Fibroblast of lung (primary cell): ENCODE data around the gene CLDN9. TPM values are rescaled to one million over a fixed set of nuclear protein-coding genes. Genes with fewer than 3 reads are reported as not detected.

ENCODE experiments used
- DNase-seq, 2 donors: peaks; one replicate each; pipeline versions ENCODE4 v3.0.0 to v3.0.0-alpha.2; 2010; ENCODE audit warnings: low read depth in 2 of 2
- H2AFZ ChIP-seq: 2 replicates; pipeline ENCODE4 v1.5.1; 2012; ENCODE audit warnings: low read length, control low read depth, inconsistent platforms
- H3K27ac ChIP-seq: 2 replicates; pipeline ENCODE4 v1.5.1; 2011; ENCODE audit warnings: low read length, control low read depth; ENCODE audit not compliant: insufficient read depth
- H3K27me3 ChIP-seq: 2 replicates; pipeline ENCODE4 v1.5.1; 2011; ENCODE audit warnings: mild to moderate bottlenecking, low read length; ENCODE audit not compliant: control insufficient read depth, insufficient read depth
- H3K36me3 ChIP-seq: 2 replicates; pipeline ENCODE4 v1.5.1; 2011; ENCODE audit warnings: low read length; ENCODE audit not compliant: control insufficient read depth, insufficient read depth
- H3K4me1 ChIP-seq: 2 replicates; pipeline ENCODE4 v1.5.1; 2011; ENCODE audit warnings: low read length; ENCODE audit not compliant: control insufficient read depth, insufficient read depth; ENCODE audit errors: extremely low read depth
- H3K4me2 ChIP-seq: 2 replicates; pipeline ENCODE4 v1.5.1; 2011; ENCODE audit warnings: low read length, control low read depth; ENCODE audit not compliant: insufficient read depth; ENCODE audit errors: extremely low read depth
- H3K4me3 ChIP-seq, 4 experiments: fragments of 200-600 bp in 1 of 4; sonication (generic) in 1 of 4; replicated peaks in 1 of 4; 2 replicates each; pipeline ENCODE4 v1.5.1; 2011 to 2016; ENCODE audit warnings: low read length in 4 of 4, low read depth in 3 of 4, mild to moderate bottlenecking in 3 of 4, control low read depth in 2 of 4, inconsistent platforms in 1 of 4, mixed read lengths in 1 of 4; ENCODE audit not compliant: insufficient read depth in 1 of 4; ENCODE audit errors: control extremely low read depth in 1 of 4
- H3K79me2 ChIP-seq: 2 replicates; pipeline ENCODE4 v1.5.1; 2012; ENCODE audit warnings: mild to moderate bottlenecking, low read length, inconsistent platforms; ENCODE audit not compliant: control insufficient read depth, insufficient read depth
- H3K9ac ChIP-seq: 2 replicates; pipeline ENCODE4 v1.5.1; 2011; ENCODE audit warnings: mild to moderate bottlenecking, low read length, control low read depth; ENCODE audit not compliant: insufficient read depth
- H3K9me3 ChIP-seq: 2 replicates; pipeline ENCODE4 v1.5.1; 2012; ENCODE audit warnings: low read depth, low read length; ENCODE audit not compliant: control insufficient read depth, insufficient read depth
- H4K20me1 ChIP-seq: 2 replicates; pipeline ENCODE4 v1.5.1; 2011; ENCODE audit warnings: low read length; ENCODE audit not compliant: control insufficient read depth, insufficient read depth; ENCODE audit errors: extremely low read depth
- EZH2 ChIP-seq: IDR thresholded peaks from 2 replicates; pipeline ENCODE4 v1.5.1; 2012; ENCODE audit warnings: low read length, control low read depth, mild to moderate bottlenecking; ENCODE audit errors: missing control alignments
- polyA plus RNA-seq, 2 donors: library from polyadenylated mRNA; depleted of rRNA in 1 of 2; stranded (reverse) in 1 of 2; unstranded in 1 of 2; fragments of >200 nt; gene quantifications; 2 replicates each; pipeline ENCODE4 v1.2.1, GENCODE V29; 2011 to 2012; ENCODE audit warnings: missing spikeins in 1 of 2
- total RNA-seq: library from RNA; depleted of rRNA; stranded (reverse); fragments of >200 nt; gene quantifications from 2 replicates; pipeline ENCODE4 v1.2.1, GENCODE V29; 2014
- TF ChIP-seq, protein P1 (sequence below), 2 donors: IDR thresholded peaks in 1 of 2; conservative IDR thresholded peaks in 1 of 2; 1 replicate in 1 of 2; 2 replicates in 1 of 2; pipeline ENCODE4 v1.5.1; 2011 to 2012; ENCODE audit warnings: low read length in 2 of 2, control low read depth in 1 of 2, inconsistent platforms in 1 of 2, low read depth in 1 of 2, mild to moderate bottlenecking in 1 of 2

CLDN9 gene
- total and polyA plus RNA-seq, 2 donors (not counting 1 experiment from before 2014, with no cell fraction given) = not detected

DNA sequence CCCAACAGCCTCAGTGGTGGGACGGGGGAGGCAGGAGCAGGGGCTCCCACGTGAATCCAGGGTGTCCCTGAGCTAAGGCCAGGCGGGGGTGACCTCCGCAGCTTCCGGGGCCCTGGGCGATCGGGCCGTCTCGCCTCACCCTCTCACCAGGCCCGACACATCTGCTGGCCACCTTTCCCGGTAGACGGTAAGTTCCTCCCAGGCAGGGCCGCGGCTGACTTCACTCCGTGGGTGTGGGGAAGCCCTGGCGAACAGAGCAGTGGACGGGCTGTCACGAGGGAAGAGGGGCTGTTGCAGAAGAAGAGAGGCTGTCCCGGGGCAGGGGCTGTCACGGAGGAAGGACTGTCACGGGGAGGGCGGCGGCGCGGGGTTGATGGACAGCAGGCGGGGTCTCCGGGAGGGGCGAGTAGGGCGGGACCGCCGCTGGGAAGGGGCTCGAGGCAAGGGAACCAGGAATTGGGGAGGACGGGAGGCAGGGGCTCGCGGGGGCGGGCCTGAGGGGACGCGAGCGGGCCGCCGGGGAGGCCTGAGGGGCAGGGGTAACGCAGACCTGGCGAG is 33.0 kb upstream of the CLDN9 start:
- peaks cover 8% of the 10 kb centered on the region for H3K4me1 ChIP-seq
- H2AFZ ChIP-seq = peak overlapping the region; percentile 49
- peak overlapping the region; percentile 88 for H3K9ac ChIP-seq
- H3K9me3 ChIP-seq = no peaks in the 10 kb centered on the region
- H3K4me2 ChIP-seq = peak overlapping the region; percentile 91
- H3K27me3 ChIP-seq = no peaks in the 10 kb centered on the region
- TF ChIP-seq EZH2 = no peak
- TF ChIP-seq, protein P1, sequence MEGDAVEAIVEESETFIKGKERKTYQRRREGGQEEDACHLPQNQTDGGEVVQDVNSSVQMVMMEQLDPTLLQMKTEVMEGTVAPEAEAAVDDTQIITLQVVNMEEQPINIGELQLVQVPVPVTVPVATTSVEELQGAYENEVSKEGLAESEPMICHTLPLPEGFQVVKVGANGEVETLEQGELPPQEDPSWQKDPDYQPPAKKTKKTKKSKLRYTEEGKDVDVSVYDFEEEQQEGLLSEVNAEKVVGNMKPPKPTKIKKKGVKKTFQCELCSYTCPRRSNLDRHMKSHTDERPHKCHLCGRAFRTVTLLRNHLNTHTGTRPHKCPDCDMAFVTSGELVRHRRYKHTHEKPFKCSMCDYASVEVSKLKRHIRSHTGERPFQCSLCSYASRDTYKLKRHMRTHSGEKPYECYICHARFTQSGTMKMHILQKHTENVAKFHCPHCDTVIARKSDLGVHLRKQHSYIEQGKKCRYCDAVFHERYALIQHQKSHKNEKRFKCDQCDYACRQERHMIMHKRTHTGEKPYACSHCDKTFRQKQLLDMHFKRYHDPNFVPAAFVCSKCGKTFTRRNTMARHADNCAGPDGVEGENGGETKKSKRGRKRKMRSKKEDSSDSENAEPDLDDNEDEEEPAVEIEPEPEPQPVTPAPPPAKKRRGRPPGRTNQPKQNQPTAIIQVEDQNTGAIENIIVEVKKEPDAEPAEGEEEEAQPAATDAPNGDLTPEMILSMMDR (conservative IDR thresholded peaks at IDR 0.05 in 1 of 2, IDR thresholded peaks at IDR 0.05 in 1 of 2; ENCODE audit: low read depth in 1 of 2, low read length in 2 of 2) = no peak
- peaks cover 5% of the 10 kb centered on the region for H3K79me2 ChIP-seq
- peak overlapping the region; percentile 24 to 85 (median 72) for H3K4me3 ChIP-seq
- H3K36me3 ChIP-seq = peaks cover 2% of the 10 kb centered on the region
- DNase-seq = no peak
- peak overlapping the region; percentile 83 for H3K27ac ChIP-seq
- H4K20me1 ChIP-seq = no peaks in the 10 kb centered on the region

DNA sequence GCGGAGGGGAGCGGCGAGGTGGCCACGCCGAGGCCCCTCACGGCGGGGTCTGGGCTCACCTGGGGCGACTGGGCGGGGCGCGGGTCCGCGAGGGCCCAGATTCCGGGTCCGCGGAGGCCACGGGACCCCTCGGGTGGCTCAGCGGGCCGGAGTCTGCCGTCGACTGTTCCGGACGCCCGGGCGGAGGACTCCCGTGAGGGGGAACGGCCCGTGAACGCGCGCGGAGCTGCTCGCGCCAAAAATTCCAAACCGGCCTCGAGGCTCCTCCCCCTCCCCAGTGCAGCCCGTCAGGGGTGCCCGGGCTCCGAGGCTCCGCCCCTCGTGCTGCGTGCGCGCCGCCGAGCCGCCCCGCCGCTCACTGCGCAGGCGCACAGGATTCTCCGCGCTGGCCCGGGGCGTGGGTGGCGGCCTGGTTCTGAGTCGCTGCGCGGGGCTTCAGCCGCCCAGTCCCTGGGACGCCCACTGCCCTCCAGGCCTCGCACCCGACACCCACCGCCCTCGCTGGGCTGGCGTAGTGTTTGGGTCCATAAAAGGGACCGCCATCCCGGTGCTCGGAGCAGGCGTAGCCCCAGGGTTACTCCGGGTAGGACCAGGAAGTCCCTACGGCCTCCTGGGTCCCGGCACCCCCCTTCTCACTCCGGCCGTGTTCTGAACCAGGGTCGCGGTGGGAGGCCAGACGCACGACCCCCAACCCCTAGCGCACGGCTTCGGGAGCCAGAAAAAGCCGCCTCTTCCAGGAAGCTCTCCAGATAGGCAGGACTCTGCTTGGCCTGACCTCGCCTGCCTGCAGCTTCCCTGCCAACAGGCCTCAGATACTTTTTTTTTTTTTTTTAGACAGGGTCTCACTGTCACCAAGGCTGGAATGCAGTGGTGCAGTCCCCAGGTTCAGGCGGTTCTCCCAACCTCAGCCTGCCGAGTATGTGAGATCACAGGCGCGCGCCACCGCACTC is 32.2 kb upstream of the CLDN9 start, which contains the start of gene PKMYT1:
TSS of gene PKMYT1 (minus strand) at position 220 of the 950 bp plus-strand sequence. CDS start 789 bp downstream, outside the sequence.
- peak within 1 kb of the TSS; percentile 76 for H2AFZ ChIP-seq
- H3K79me2 ChIP-seq = peaks cover 5% of the 10 kb centered on the region
- peak within 1 kb of the TSS; percentile 83 for H3K27ac ChIP-seq
- H4K20me1 ChIP-seq = no peaks in the 10 kb centered on the region
- H3K36me3 ChIP-seq = peaks cover 2% of the 10 kb centered on the region
- H3K9me3 ChIP-seq = no peaks in the 10 kb centered on the region
- H3K4me1 ChIP-seq = peaks cover 8% of the 10 kb centered on the region
- DNase-seq = peak; percentile 65 to 79
- peak within 1 kb of the TSS; percentile 91 for H3K4me2 ChIP-seq
- H3K4me3 ChIP-seq = peak within 1 kb of the TSS; percentile 60 to 85 (median 72)
- TF ChIP-seq EZH2 = no peak
- TF ChIP-seq, protein P1 (conservative IDR thresholded peaks at IDR 0.05 in 1 of 2, IDR thresholded peaks at IDR 0.05 in 1 of 2; ENCODE audit: low read depth in 1 of 2, low read length in 2 of 2) = no peak
- H3K9ac ChIP-seq = peak within 1 kb of the TSS; percentile 88
- no peaks in the 10 kb centered on the region for H3K27me3 ChIP-seq
